GM19438 (cell line): ENCODE data around the gene SMIM10L2A.
"Not testable (repeated sequence)": the region's sequence is repeated elsewhere in the genome, so short reads cannot be mapped to it uniquely, and the experiment has no call there.

ENCODE experiments used
- ATAC-seq: cut with Tn5 transposase; IDR thresholded peaks from one replicate; pipeline ENCODE4 v1.9.1; 2021; ENCODE audit warnings: low read depth; ENCODE audit not compliant: unreplicated experiment

SMIM10L2A gene

GRCh38 chrX:135449637-135450550, 28.1 kb downstream of the SMIM10L2A start:
- ATAC-seq, result no peak

- ATAC-seq, result no peak
Observed at GRCh38 chrX:135453381-135453780, 31.6 kb downstream of the SMIM10L2A start.

- no peak for ATAC-seq
Observed at GRCh38 chrX:135454816-135455215, 33.1 kb downstream of the SMIM10L2A start.

GRCh38 chrX:135461756-135462155, 40.0 kb downstream of the SMIM10L2A start:
- not testable (repeated sequence) for ATAC-seq

- ATAC-seq, result no peak
Observed at GRCh38 chrX:135463937-135464336, 42.2 kb downstream of the SMIM10L2A start.

GRCh38 chrX:135476378-135476777, 54.6 kb downstream of the SMIM10L2A start:
- ATAC-seq, result no peak

- no peak for ATAC-seq
Observed at GRCh38 chrX:135477576-135477975, 55.8 kb downstream of the SMIM10L2A start.
